ENCODE results near the gene GALNT17. TPM values are rescaled to one million over a fixed set of nuclear protein-coding genes. Genes with fewer than 3 reads are reported as not detected.

The GALNT17 gene
- total RNA-seq, 1 experiment from 2014 or later, result not detected

DNA sequence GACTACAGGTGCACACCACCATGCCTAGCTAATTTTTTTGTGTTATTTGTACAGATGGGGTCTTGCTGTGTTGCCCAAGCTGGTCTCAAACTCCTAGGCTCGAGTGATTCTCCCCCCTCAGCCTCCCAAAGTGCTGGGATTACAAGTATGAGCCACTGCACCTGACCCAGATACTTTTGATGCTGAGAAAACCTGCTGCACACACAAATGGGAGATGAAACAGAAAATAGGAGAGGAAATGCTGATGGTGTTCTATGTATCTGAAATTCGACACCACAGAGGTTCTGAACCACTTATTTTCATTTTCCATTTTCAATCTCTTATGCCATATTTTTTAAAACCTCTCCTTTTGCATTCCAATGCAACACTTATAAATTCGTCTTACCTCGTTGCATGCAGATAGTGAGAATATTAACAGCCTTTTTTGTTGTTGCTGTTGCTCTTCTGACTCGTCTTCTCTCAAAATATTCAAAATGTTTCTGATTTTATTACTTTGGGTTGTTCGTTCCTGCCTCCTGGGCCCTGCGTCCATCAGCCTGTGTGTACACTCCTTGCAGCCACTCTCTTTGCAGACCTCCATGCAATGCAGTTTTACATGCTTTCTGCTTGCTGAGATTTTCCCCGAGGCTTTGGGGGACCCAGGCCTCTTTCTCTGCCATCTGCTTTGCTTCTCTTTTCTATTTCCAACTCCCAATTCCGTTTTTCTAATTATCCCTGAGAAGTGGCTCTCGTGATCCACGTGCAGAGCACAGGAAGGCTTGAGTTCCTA lies 556.1 kb downstream of the GALNT17 start:
- no peak for DNase-seq (ENCODE audit: low read depth)

- no peak for DNase-seq (ENCODE audit: low read depth)
Observed at GRCh38 chr7:71691538-71691937, 559.6 kb downstream of the GALNT17 start.

- no peak for DNase-seq (ENCODE audit: low read depth)
Observed at GRCh38 chr7:71694665-71695064, 562.7 kb downstream of the GALNT17 start.

GRCh38 chr7:71695186-71695585 lies 563.2 kb downstream of the GALNT17 start:
- DNase-seq (ENCODE audit: low read depth), result no peak

DNA sequence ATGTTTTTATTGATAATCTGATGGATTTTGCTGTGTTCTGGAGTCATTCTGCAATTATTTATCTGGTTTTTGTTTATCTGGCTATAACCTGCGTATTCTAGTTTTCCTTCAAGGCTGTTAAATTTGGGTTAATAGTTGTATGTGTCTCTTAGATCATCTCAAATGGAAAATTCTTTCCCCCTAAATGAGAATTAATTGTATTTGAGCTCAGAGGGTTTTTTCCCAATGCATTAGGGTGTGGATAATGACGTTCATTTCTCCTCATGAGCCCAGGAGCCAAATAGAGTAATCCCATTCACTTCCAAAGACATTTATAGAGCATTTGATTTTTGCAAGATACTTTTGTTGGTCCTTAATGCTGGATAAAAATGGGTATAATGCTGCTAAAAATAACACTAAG lies 564.6 kb downstream of the GALNT17 start:
- DNase-seq (ENCODE audit: low read depth), result no peak

GRCh38 chr7:71697400-71697799 lies 565.5 kb downstream of the GALNT17 start:
- DNase-seq (ENCODE audit: low read depth), result no peak

DNA sequence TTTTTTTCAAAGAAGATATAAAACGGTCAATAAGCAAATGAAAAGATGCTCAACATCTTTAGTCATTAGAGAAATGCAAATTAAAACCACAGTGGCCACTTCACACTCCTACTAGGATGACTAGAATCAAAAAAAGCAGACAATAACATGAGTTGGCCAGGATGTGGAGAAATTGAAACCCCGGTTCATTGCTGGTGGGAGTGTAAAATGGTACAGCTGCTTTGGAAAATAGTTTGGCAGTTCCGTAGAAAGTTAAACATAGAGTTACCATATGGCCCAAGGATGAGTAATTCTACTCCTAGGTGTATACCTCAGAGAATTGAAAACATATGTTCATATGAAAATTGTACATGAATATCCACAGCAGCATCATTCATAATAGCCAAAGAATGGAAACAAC lies 573.3 kb downstream of the GALNT17 start:
- peak; percentile 10 for DNase-seq (ENCODE audit: low read depth)

- DNase-seq (ENCODE audit: low read depth), result no peak
Observed at GRCh38 chr7:71705901-71706596, 574.1 kb downstream of the GALNT17 start.

- DNase-seq (ENCODE audit: low read depth), result no peak
Observed at GRCh38 chr7:71706597-71706975, 574.6 kb downstream of the GALNT17 start.

GRCh38 chr7:71707041-71707440 lies 575.1 kb downstream of the GALNT17 start:
- no peak for DNase-seq (ENCODE audit: low read depth)

GRCh38 chr7:71708710-71709109 lies 576.8 kb downstream of the GALNT17 start:
- no peak for DNase-seq (ENCODE audit: low read depth)

- DNase-seq (ENCODE audit: low read depth), result no peak
Observed at GRCh38 chr7:71710442-71710841, 578.5 kb downstream of the GALNT17 start.

GRCh38 chr7:71712653-71713180 lies 580.8 kb downstream of the GALNT17 start:
- no peak for DNase-seq (ENCODE audit: low read depth)

DNA sequence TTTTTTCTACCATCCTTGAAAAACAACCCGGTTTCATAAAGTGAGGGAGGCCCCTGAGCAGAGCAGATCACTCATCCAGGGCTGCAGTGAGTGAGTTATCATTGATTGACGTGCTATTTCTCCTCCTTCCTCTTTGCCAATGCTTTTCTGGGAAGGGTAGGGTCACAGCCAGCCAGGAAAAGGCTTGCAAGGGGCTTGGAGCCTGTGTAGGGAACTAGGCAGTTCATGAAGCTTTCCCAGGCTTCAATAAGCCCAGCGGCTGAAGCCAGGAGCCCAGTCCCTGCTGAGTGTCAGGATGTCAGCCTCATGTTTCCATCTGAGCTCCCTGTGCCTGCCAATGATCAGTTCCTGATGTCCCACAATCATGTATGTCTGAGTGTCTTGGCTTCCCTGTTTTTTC lies 584.7 kb downstream of the GALNT17 start:
- DNase-seq (ENCODE audit: low read depth), result no peak

- no peak for DNase-seq (ENCODE audit: low read depth)
Observed at GRCh38 chr7:71718563-71718962, 586.6 kb downstream of the GALNT17 start.

- no peak for DNase-seq (ENCODE audit: low read depth)
Observed at GRCh38 chr7:71721742-71722141, 589.8 kb downstream of the GALNT17 start.

GRCh38 chr7:71723859-71724258 lies 591.9 kb downstream of the GALNT17 start:
- DNase-seq (ENCODE audit: low read depth), result no peak

- DNase-seq (ENCODE audit: low read depth), result no peak
Observed at GRCh38 chr7:71727347-71727746, 595.4 kb downstream of the GALNT17 start.

DNA sequence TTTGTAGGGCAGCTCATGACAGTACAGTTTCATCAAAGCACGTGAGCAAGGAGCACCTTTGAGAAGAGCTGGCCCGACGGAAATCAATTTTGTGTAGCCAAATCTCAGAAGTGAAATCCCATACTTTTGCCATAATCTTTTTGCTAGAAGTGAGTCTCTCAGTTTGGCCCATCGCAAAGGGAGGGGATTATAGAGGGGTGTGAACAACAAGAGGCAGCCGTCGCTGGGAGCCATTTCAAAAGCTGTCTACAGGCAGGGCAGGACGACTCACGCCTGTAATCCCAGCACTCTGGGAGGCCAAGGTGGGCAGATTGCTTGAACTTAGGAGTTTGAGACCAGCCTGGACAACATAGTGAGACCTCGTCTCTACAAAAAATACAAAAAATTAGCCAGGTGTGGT lies 599.8 kb downstream of the GALNT17 start:
- no peak for DNase-seq (ENCODE audit: low read depth)

- peak; percentile 70 for DNase-seq (ENCODE audit: low read depth)
Observed at GRCh38 chr7:71733107-71733870, 601.3 kb downstream of the GALNT17 start.

DNA sequence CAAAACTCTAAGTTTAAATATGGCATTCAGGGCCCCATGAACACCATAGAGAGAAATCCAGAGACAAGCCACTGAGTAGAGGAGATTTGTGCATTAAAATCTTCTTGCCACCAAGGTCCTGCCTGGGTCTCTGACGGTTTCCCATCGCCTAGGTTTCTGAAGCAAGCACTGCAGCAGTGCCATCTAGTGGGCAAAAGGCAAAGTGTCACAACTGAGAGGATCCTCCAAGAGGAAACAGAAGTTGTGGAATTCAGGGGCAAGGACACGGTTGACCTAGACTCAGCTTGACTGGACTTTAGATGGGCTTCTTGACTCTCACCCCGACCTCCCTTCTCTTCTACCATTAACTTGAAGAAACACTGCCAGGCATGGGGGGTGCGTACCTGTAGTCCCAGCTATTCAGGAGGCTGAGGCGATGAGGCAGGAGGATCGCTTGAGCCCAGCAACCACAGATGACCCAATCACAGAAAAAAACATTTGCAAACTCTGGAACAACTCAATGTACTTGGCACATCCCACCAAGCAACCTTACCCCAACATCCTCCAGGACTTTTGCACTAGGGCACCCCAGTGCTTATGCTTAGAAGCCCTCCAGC lies 604.1 kb downstream of the GALNT17 start:
- peak; percentile 64 for DNase-seq (ENCODE audit: low read depth)

Measured in Daoy (cell line).